ENCODE results near the gene PCSK9. TPM values are rescaled to one million over a fixed set of nuclear protein-coding genes. Genes with fewer than 3 reads are reported as not detected.

Gene PCSK9
- polyA plus RNA-seq, 2 of the 4 experiments (the other 2 are of a cell fraction), result 1.7 to 7.3 TPM

- Histone ChIP-seq H3K4me3 (no peak overlapping the region), H3K9me3 (no peaks in the 10 kb centered on the region), H3K27ac (no peak overlapping the region), H3K4me1 (no peaks in the 10 kb centered on the region), H3K4me2 (no peak overlapping the region)
- ChIA-PET CTCF (interaction anchor here (1.3 kb wide), 1 partner anchor 14 kb away, joined by 6 read pairs; no protein-coding TSS in a partner anchor), POLR2A (no interaction called here)
- ATAC-seq (no peak), FAIRE-seq (no peak), DNase-seq (ENCODE audit: low read depth in 1 of 2, low spot score in 1 of 2) (no peak)
- WGBS (ENCODE audit: missing lambda C conversion rate), result 74% methylated on average over 5 of the region's 9 CpGs
- TF ChIP-seq PBX3 (IDR thresholded peaks at IDR 0.05), result no peak
- TF ChIP-seq JUNB (IDR thresholded peaks at IDR 0.05), result no peak
- no peak for TF ChIP-seq FOXS1 (CRISPR knock-in tag; IDR thresholded peaks at IDR 0.05)
- no peak for TF ChIP-seq USF2 (IDR thresholded peaks at IDR 0.05)
- TF ChIP-seq HDAC2 (IDR thresholded peaks at IDR 0.05), result no peak
- no peak for TF ChIP-seq TP53 (CRISPR knock-in tag; IDR thresholded peaks at IDR 0.05)
- TF ChIP-seq CBX2 (IDR thresholded peaks at IDR 0.05; ENCODE audit: borderline replicate concordance, low read depth), result no peak
- no peak for TF ChIP-seq RFX5 (IDR thresholded peaks at IDR 0.05)
- no peak for TF ChIP-seq BCL3 (IDR thresholded peaks at IDR 0.05)
- no peak for TF ChIP-seq POLR2A (IDR thresholded peaks at IDR 0.05; ENCODE audit: low read length)
- TF ChIP-seq GATA3 (IDR thresholded peaks at IDR 0.05; ENCODE audit: borderline replicate concordance), result no peak
- TF ChIP-seq FOSL2 (IDR thresholded peaks at IDR 0.05), result no peak
- no peak for TF ChIP-seq FOSL2 (CRISPR knock-in tag; IDR thresholded peaks at IDR 0.05)
- TF ChIP-seq ATOH8 (CRISPR knock-in tag; IDR thresholded peaks at IDR 0.05; ENCODE audit: low read depth), result no peak
- no peak for TF ChIP-seq ZSCAN20 (CRISPR knock-in tag; IDR thresholded peaks at IDR 0.05)
- no peak for TF ChIP-seq KDM1A (IDR thresholded peaks at IDR 0.05; ENCODE audit: low read depth)
- no peak for TF ChIP-seq SREBF2 (IDR thresholded peaks at IDR 0.05)
- no peak for TF ChIP-seq E2F6 (IDR thresholded peaks at IDR 0.05; ENCODE audit: borderline replicate concordance, low read depth)
- no peak for TF ChIP-seq ELK1 (IDR thresholded peaks at IDR 0.05; ENCODE audit: low read depth, low read length)
Measured at GRCh38 chr1:55010194-55010886, 29.0 kb upstream of the PCSK9 start.

- H3K4me2 ChIP-seq, result no peak overlapping the region
- ATAC-seq (no peak), FAIRE-seq (no peak), DNase-seq (ENCODE audit: low read depth in 1 of 2, low spot score in 1 of 2) (no peak)
- H3K4me1 ChIP-seq, result no peaks in the 10 kb centered on the region
- WGBS (ENCODE audit: missing lambda C conversion rate), result 76% methylated on average over 6 of the region's 7 CpGs
- H3K4me3 ChIP-seq, result no peak overlapping the region
- ChIA-PET CTCF (no interaction called here), POLR2A (no interaction called here)
- H3K27ac ChIP-seq, result no peak overlapping the region
- no peaks in the 10 kb centered on the region for H3K9me3 ChIP-seq
- TF ChIP-seq ZFP36 (IDR thresholded peaks at IDR 0.05; ENCODE audit: borderline replicate concordance, partially characterized antibody) (no peak), HOXB5 (CRISPR knock-in tag; IDR thresholded peaks at IDR 0.05) (no peak), KDM1A (IDR thresholded peaks at IDR 0.05; ENCODE audit: low read depth) (no peak), RCOR1 (IDR thresholded peaks at IDR 0.05; ENCODE audit: low read depth, low read length) (no peak), HMGXB4 (CRISPR knock-in tag; IDR thresholded peaks at IDR 0.05; ENCODE audit: borderline replicate concordance) (no peak), CBX8 (IDR thresholded peaks at IDR 0.05) (no peak), JUN (IDR thresholded peaks at IDR 0.05) (no peak), PHF8 (IDR thresholded peaks at IDR 0.05; ENCODE audit: borderline replicate concordance, low read depth) (no peak), EHF (CRISPR knock-in tag; IDR thresholded peaks at IDR 0.05) (no peak), RNF2 (IDR thresholded peaks at IDR 0.05; ENCODE audit: borderline replicate concordance, low read depth) (no peak), HES2 (IDR thresholded peaks at IDR 0.05) (no peak), HOXA7 (CRISPR knock-in tag; IDR thresholded peaks at IDR 0.05) (no peak), MAFK (IDR thresholded peaks at IDR 0.05; ENCODE audit: partially characterized antibody) (no peak), ZSCAN20 (CRISPR knock-in tag; IDR thresholded peaks at IDR 0.05) (no peak), GATA3 (IDR thresholded peaks at IDR 0.05; ENCODE audit: borderline replicate concordance) (no peak)
Measured at GRCh38 chr1:55010887-55011217, 28.5 kb upstream of the PCSK9 start.

Measured in A549 (cell line).